ENCODE data around the gene IGLL5. TPM values are rescaled to one million over a fixed set of nuclear protein-coding genes. Genes with fewer than 3 reads are reported as not detected.
"Not testable (repeated sequence)": the region's sequence is repeated elsewhere in the genome, so short reads cannot be mapped to it uniquely, and the experiment has no call there.

The IGLL5 gene
- polyA plus RNA-seq, 1 donor = 0.16 TPM

- DNase-seq = no peak
- Histone ChIP-seq H3K4me1 (ENCODE audit: control insufficient read depth, insufficient read depth, low read length) (no peaks in the 10 kb centered on the region), H3K27me3 (ENCODE audit: control insufficient read depth, insufficient read depth, low read length) (no peaks in the 10 kb centered on the region), H3K9me3 (ENCODE audit: control insufficient read depth, low read depth, low read length) (no peaks in the 10 kb centered on the region), H3K27ac (ENCODE audit: low read length) (no peak overlapping the region), H3K4me3 (ENCODE audit: low read length) (no peak overlapping the region), H3K36me3 (ENCODE audit: control insufficient read depth, insufficient read depth, low read length) (no peaks in the 10 kb centered on the region)
- WGBS (ENCODE audit: insufficient coverage, low lambda C conversion rate) = no CpG with 5 or more reads among the region's 17 CpGs
Observed at GRCh38 chr22:22894740-22895731, 7.4 kb downstream of the IGLL5 start.

- no peak overlapping the region for H3K4me3 ChIP-seq (ENCODE audit: low read length)
- H3K27ac ChIP-seq (ENCODE audit: low read length) = no peak overlapping the region
- DNase-seq = no peak
- no peaks in the 10 kb centered on the region for H3K36me3 ChIP-seq (ENCODE audit: control insufficient read depth, insufficient read depth, low read length)
- WGBS (ENCODE audit: insufficient coverage, low lambda C conversion rate) = 100% methylated on average over 1 of the region's 6 CpGs
- no peaks in the 10 kb centered on the region for H3K9me3 ChIP-seq (ENCODE audit: control insufficient read depth, low read depth, low read length)
- no peaks in the 10 kb centered on the region for H3K27me3 ChIP-seq (ENCODE audit: control insufficient read depth, insufficient read depth, low read length)
- no peaks in the 10 kb centered on the region for H3K4me1 ChIP-seq (ENCODE audit: control insufficient read depth, insufficient read depth, low read length)
Observed at GRCh38 chr22:22895776-22896445, 8.3 kb downstream of the IGLL5 start.

- no peak for DNase-seq
- Histone ChIP-seq H3K36me3 (ENCODE audit: control insufficient read depth, insufficient read depth, low read length) (no peaks in the 10 kb centered on the region), H3K9me3 (ENCODE audit: control insufficient read depth, low read depth, low read length) (no peaks in the 10 kb centered on the region)
Observed at GRCh38 chr22:22896601-22897000, 9.0 kb downstream of the IGLL5 start.

DNA sequence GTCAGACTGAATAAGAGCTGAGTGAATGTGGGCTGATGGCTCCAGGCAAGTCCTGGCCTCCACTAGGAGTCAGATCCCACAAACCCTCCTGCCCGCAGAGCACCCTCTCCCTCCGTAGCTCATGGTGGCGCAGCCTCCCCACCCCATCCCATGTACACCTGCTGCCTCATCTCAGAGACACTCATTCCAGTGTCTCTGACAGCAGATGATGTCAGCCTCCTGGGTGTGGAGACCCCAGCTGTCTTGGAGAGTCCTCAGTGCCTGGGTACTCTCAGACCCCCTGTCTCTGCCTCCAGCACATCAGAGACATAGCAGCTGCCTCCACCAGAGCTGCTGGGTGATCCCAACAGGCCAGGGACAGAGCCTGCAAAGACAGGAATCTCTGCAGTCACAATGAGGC, 9.5 kb downstream of the IGLL5 start:
- Histone ChIP-seq H3K36me3 (ENCODE audit: control insufficient read depth, insufficient read depth, low read length) (no peaks in the 10 kb centered on the region), H3K4me1 (ENCODE audit: control insufficient read depth, insufficient read depth, low read length) (no peaks in the 10 kb centered on the region), H3K9me3 (ENCODE audit: control insufficient read depth, low read depth, low read length) (no peaks in the 10 kb centered on the region), H3K27ac (ENCODE audit: low read length) (no peak overlapping the region), H3K4me3 (ENCODE audit: low read length) (no peak overlapping the region), H3K27me3 (ENCODE audit: control insufficient read depth, insufficient read depth, low read length) (no peaks in the 10 kb centered on the region)
- DNase-seq = no peak
- WGBS (ENCODE audit: insufficient coverage, low lambda C conversion rate) = no CpG with 5 or more reads among the region's 3 CpGs

More at GRCh38 chr22:22896601-22897000, 9.0 kb downstream of the IGLL5 start:
- no peak overlapping the region for H3K4me3 ChIP-seq (ENCODE audit: low read length)
- no peak overlapping the region for H3K27ac ChIP-seq (ENCODE audit: low read length)
- no peaks in the 10 kb centered on the region for H3K27me3 ChIP-seq (ENCODE audit: control insufficient read depth, insufficient read depth, low read length)
- no CpG with 5 or more reads among the region's 3 CpGs for WGBS (ENCODE audit: insufficient coverage, low lambda C conversion rate)
- no peaks in the 10 kb centered on the region for H3K4me1 ChIP-seq (ENCODE audit: control insufficient read depth, insufficient read depth, low read length)

DNA sequence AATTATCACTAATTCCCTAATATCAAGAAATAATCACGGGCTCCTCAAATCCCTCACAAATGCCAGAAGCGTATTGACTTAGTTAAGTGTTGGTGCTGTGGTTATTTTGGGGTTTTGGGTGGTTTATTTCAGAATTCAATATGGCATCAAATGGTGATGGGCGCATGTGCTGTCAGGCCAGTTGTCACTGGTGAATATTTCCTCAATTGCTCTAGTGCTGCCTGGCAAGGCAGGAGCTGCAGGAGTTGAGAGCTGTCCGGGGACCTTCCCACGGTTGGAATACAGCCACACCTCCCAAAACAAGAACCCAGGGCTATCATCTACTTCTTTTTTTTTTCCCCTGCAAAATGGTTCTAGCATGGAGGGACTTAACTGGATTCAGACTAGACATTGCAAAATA, 10.3 kb downstream of the IGLL5 start:
- Histone ChIP-seq H3K27ac (ENCODE audit: low read length) (no peak overlapping the region), H3K36me3 (ENCODE audit: control insufficient read depth, insufficient read depth, low read length) (no peaks in the 10 kb centered on the region), H3K27me3 (ENCODE audit: control insufficient read depth, insufficient read depth, low read length) (no peaks in the 10 kb centered on the region), H3K4me3 (ENCODE audit: low read length) (no peak overlapping the region), H3K9me3 (ENCODE audit: control insufficient read depth, low read depth, low read length) (no peaks in the 10 kb centered on the region), H3K4me1 (ENCODE audit: control insufficient read depth, insufficient read depth, low read length) (no peaks in the 10 kb centered on the region)
- WGBS (ENCODE audit: insufficient coverage, low lambda C conversion rate) = 100% methylated on average over 1 of the region's 5 CpGs
- DNase-seq = no peak

DNA sequence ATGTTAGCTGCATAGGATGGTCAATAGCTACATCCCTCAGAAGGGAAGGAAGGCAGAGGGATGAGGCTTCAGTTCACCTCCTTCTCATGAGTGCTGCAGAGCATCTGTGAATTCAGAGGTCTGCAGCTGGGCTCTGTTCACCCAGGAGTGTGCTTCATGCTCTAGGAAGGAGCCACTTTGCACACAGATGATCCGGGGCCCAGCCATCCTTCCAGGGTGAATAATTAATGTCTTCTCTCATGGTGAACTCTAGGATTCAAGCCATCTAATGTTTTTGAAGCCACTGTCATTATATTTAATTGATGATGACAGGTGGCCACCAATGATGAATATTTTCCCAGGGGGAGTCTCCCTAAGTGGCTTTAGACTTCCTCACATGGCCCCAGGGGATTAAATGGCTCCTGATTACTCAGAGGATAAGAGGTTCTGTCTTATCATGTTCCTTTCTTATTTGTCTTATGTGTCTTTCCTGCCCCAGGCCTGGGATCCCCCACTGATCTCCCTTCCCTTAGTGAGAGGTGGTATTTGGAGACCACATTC, 10.9 kb downstream of the IGLL5 start:
- H3K27ac ChIP-seq (ENCODE audit: low read length); H3K4me1 ChIP-seq (ENCODE audit: control insufficient read depth, insufficient read depth, low read length); H3K27me3 ChIP-seq (ENCODE audit: control insufficient read depth, insufficient read depth, low read length); H3K9me3 ChIP-seq (ENCODE audit: control insufficient read depth, low read depth, low read length); H3K36me3 ChIP-seq (ENCODE audit: control insufficient read depth, insufficient read depth, low read length); H3K4me3 ChIP-seq (ENCODE audit: low read length); DNase-seq: not testable (repeated sequence)
- no CpG with 5 or more reads among the region's 1 CpG for WGBS (ENCODE audit: insufficient coverage, low lambda C conversion rate)

DNA sequence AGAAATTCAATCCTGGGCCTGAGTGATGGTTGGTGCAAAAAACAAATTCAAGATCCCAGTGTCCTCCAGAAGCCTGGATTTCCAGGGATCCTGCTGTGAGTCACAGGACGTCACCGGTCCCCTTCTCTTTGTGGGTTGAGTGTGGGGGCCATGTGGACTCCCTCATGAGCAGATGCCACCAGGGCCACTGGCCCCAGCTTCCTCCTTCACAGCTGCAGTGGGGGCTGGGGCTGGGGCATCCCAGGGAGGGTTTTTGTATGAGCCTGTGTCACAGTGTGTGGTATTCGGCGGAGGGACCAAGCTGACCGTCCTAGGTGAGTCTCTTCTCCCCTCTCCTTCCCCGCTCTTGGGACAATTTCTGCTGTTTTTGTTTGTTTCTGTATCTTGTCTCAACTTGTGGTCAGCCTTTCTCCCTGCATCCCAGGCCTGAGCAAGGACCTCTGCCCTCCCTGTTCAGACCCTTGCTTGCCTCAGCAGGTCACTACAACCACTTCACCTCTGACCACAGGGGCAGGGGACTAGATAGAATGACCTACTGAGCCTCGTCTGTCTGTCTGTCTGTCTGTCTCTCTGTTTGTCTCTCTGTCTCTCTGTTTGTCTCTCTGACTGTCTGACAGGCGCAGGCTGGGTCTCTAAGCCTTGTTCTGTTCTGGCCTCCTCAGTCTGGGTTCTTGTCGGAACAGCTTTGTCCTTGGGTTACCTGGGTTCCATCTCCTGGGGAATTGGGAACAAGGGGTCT, 11.9 kb downstream of the IGLL5 start:
- not testable (repeated sequence) for H3K4me3 ChIP-seq (ENCODE audit: low read length); DNase-seq; H3K27ac ChIP-seq (ENCODE audit: low read length); H3K36me3 ChIP-seq (ENCODE audit: control insufficient read depth, insufficient read depth, low read length); H3K27me3 ChIP-seq (ENCODE audit: control insufficient read depth, insufficient read depth, low read length); H3K9me3 ChIP-seq (ENCODE audit: control insufficient read depth, low read depth, low read length); H3K4me1 ChIP-seq (ENCODE audit: control insufficient read depth, insufficient read depth, low read length)
- WGBS (ENCODE audit: insufficient coverage, low lambda C conversion rate) = no CpG with 5 or more reads among the region's 9 CpGs

- H3K9me3 ChIP-seq (ENCODE audit: control insufficient read depth, low read depth, low read length); H3K27ac ChIP-seq (ENCODE audit: low read length); DNase-seq; H3K36me3 ChIP-seq (ENCODE audit: control insufficient read depth, insufficient read depth, low read length); H3K4me1 ChIP-seq (ENCODE audit: control insufficient read depth, insufficient read depth, low read length); H3K4me3 ChIP-seq (ENCODE audit: low read length); H3K27me3 ChIP-seq (ENCODE audit: control insufficient read depth, insufficient read depth, low read length): not testable (repeated sequence)
- no CpG with 5 or more reads among the region's 16 CpGs for WGBS (ENCODE audit: insufficient coverage, low lambda C conversion rate)
Observed at GRCh38 chr22:22900527-22901205, 13.1 kb downstream of the IGLL5 start.

DNA sequence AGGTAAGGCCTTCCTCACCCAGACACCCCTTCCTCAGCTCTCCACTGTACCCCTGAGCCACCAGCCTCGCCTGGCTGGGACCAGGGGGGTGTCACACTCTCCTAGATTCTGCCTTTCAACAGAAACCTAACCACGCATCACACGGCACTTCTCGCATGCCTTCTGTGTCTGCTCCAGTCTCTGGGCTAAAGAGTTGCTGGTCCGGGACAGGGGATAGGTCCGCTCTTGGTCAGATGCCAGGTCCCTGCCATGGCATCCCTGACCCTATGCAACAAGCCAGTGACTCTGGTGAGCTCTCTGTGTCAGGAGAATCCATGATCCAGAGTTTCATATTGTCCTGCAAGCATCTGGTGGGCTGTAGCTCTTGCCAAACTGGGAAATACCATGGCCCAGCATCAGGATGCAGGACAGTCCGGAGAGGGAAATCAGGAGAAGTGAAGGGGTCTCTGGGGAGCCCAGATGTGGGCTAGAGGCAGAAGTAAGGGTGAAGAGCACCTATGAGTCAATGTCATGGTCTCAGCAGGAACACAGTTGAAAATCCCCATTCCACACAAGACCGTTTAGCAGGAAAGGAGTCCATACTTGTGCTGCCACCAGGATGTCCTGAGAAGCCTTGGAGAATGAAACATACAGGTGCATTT, 14.1 kb downstream of the IGLL5 start:
- Histone ChIP-seq H3K4me3 (ENCODE audit: low read length) (no peak overlapping the region), H3K4me1 (ENCODE audit: control insufficient read depth, insufficient read depth, low read length) (no peaks in the 10 kb centered on the region), H3K36me3 (ENCODE audit: control insufficient read depth, insufficient read depth, low read length) (no peaks in the 10 kb centered on the region), H3K27ac (ENCODE audit: low read length) (no peak overlapping the region), H3K27me3 (ENCODE audit: control insufficient read depth, insufficient read depth, low read length) (no peaks in the 10 kb centered on the region), H3K9me3 (ENCODE audit: control insufficient read depth, low read depth, low read length) (no peaks in the 10 kb centered on the region)
- peak in 1 of 2 donors; percentile 26 for DNase-seq
- 80% methylated on average over 1 of the region's 8 CpGs for WGBS (ENCODE audit: insufficient coverage, low lambda C conversion rate)

All from large intestine (tissue), 3 donors.